HCT116 (cell line): ENCODE measurements around the gene TMEM131. TPM values are rescaled to one million over a fixed set of nuclear protein-coding genes. Genes with fewer than 3 reads are reported as not detected.

Source experiments
- ATAC-seq: fragments of 200-7000 bp; cut with Tn5 transposase; 2 replicates; pipeline ENCODE4 v1.9.1; 2020; ENCODE audit warnings: mild to moderate bottlenecking, moderate library complexity
- BruUV-seq: library from RNA; stranded (reverse); fragments of 400-500 nt; replicated peaks from 2 replicates; lab custom pipeline; 2021; lab: Mats Ljungman, UMichigan
- CTCF ChIA-PET: fragments of 300-600 bp; sonication (Branson Sonifier 250); formaldehyde crosslinking; loops from one replicate; lab custom pipeline; 2021; ENCODE audit warnings: antibody characterized with exemption; lab: Charles Lee
- POLR2A ChIA-PET: fragments of 300-600, 350-600 bp; sonication (Branson Sonifier 250); formaldehyde crosslinking; loops from one replicate; lab custom pipeline; 2021; ENCODE audit warnings: antibody characterized with exemption; lab: Charles Lee
- RAD21 ChIA-PET, 2 experiments: fragments of 300-600 bp; sonication (Branson Sonifier 250); formaldehyde crosslinking; loops; one replicate each; lab custom pipeline; 2023; ENCODE audit warnings: low total read pairs in 2 of 2; ENCODE audit not compliant: uncharacterized antibody in 2 of 2, unreplicated experiment in 2 of 2, low non-redundant PET in 1 of 2; lab: Charles Lee
- DNase-seq: peaks from one replicate; pipeline ENCODE4 v3.0.0-alpha.2; 2010; ENCODE audit warnings: low read depth, low spot score
- H2AFZ ChIP-seq: fragments of 200-600 bp; shearing (Covaris generic), sonication (generic); 2 replicates; pipeline ENCODE4 v1.6.1; 2017; ENCODE audit warnings: low read depth, mixed run types, mixed read lengths, antibody characterized with exemption, low read length; ENCODE audit not compliant: poor library complexity, severe bottlenecking
- H3K27ac ChIP-seq: 2 replicates; pipeline ENCODE4 v1.5.1; 2012; ENCODE audit warnings: low read depth, low read length
- H3K27me3 ChIP-seq: fragments of 200-600 bp; sonication (generic); 2 replicates; pipeline ENCODE4 v1.6.1; 2016; ENCODE audit warnings: mixed run types, low read length, mixed read lengths; ENCODE audit not compliant: insufficient read depth
- H3K36me3 ChIP-seq, 2 experiments: fragments of 200-500 bp in 1 of 2; fragments of 200-600 bp in 1 of 2; sonication (Bioruptor generic) in 1 of 2; sonication (generic) in 1 of 2; 2 replicates each; pipeline versions ENCODE4 v1.5.1 to v1.6.1; 2014 to 2016; ENCODE audit warnings: low read length in 2 of 2, inconsistent platforms in 1 of 2, mixed read lengths in 1 of 2, mixed run types in 1 of 2; ENCODE audit not compliant: insufficient read depth in 2 of 2, control insufficient read depth in 1 of 2
- H3K4me1 ChIP-seq, 2 experiments: fragments of 200-600 bp in 1 of 2; sonication (generic) in 1 of 2; 2 replicates each; pipeline versions ENCODE4 v1.5.1 to v1.6.1; 2012 to 2017; ENCODE audit warnings: low read length in 2 of 2, inconsistent platforms in 1 of 2, mild to moderate bottlenecking in 1 of 2, mixed read lengths in 1 of 2, mixed run types in 1 of 2, moderate library complexity in 1 of 2; ENCODE audit not compliant: insufficient read depth in 2 of 2, control insufficient read depth in 1 of 2
- H3K4me2 ChIP-seq: fragments of 200-600 bp; sonication (generic); 2 replicates; pipeline ENCODE4 v1.6.1; 2017; ENCODE audit warnings: mixed run types, low read length, mixed read lengths
- H3K4me3 ChIP-seq, 2 experiments: fragments of 200-600 bp in 1 of 2; sonication (generic) in 1 of 2; replicated peaks in 1 of 2; 2 replicates each; pipeline ENCODE4 v1.5.1; 2011 to 2016; ENCODE audit warnings: low read length in 2 of 2, control low read depth in 1 of 2, low read depth in 1 of 2, mild to moderate bottlenecking in 1 of 2, mixed read lengths in 1 of 2, mixed run types in 1 of 2
- H3K79me2 ChIP-seq: fragments of 200-600 bp; sonication (generic); 2 replicates; pipeline ENCODE4 v1.6.1; 2017; ENCODE audit warnings: mild to moderate bottlenecking, mixed run types, low read length, moderate library complexity, mixed read lengths; ENCODE audit not compliant: insufficient read depth
- H3K9ac ChIP-seq: fragments of 200-600 bp; sonication (generic); 2 replicates; pipeline ENCODE4 v1.6.1; 2016; ENCODE audit warnings: low read length, mixed read lengths
- H3K9me2 ChIP-seq: fragments of 200-600 bp; sonication (generic), shearing (Covaris generic); 2 replicates; pipeline ENCODE4 v1.6.1; 2017; ENCODE audit warnings: mixed run types, mild to moderate bottlenecking, moderate library complexity; ENCODE audit not compliant: insufficient read depth
- H3K9me3 ChIP-seq, 2 experiments: fragments of 200-500 bp in 1 of 2; fragments of 200-600 bp in 1 of 2; sonication (Bioruptor generic) in 1 of 2; sonication (generic) in 1 of 2; 2 replicates each; pipeline ENCODE4 v1.6.1; 2014 to 2017; ENCODE audit warnings: low read length in 2 of 2, mixed read lengths in 2 of 2, inconsistent platforms in 1 of 2, low read depth in 1 of 2, mild to moderate bottlenecking in 1 of 2, mixed run types in 1 of 2, moderate library complexity in 1 of 2; ENCODE audit not compliant: control insufficient read depth in 1 of 2, insufficient read depth in 1 of 2
- H4K20me1 ChIP-seq: fragments of 200-600 bp; sonication (generic), shearing (Covaris generic); 2 replicates; pipeline ENCODE4 v1.6.1; 2017; ENCODE audit warnings: mixed run types, mild to moderate bottlenecking, moderate library complexity; ENCODE audit not compliant: insufficient read depth
- CEBPB ChIP-seq: IDR thresholded peaks from 2 replicates; pipeline ENCODE4 v1.6.1; 2012; ENCODE audit warnings: low read depth
- EZH2 ChIP-seq: fragments of 200-600 bp; sonication (generic); IDR thresholded peaks from 2 replicates; pipeline ENCODE4 v1.6.1; 2017; ENCODE audit warnings: antibody characterized with exemption, mixed run types
- JUND ChIP-seq: IDR thresholded peaks from 2 replicates; pipeline ENCODE4 v1.6.1; 2012
- SRF ChIP-seq: IDR thresholded peaks from 2 replicates; pipeline ENCODE4 v1.6.1; 2012; ENCODE audit warnings: low read depth
- ZNF274 ChIP-seq: fragments of 200-500 bp; sonication (Bioruptor generic); IDR thresholded peaks from 2 replicates; pipeline ENCODE4 v1.6.1; 2014; ENCODE audit warnings: mild to moderate bottlenecking, low read depth, low read length, inconsistent platforms
- intact Hi-C: fragments of 100-400 bp; cut with micrococcal nuclease; formaldehyde crosslinking; loops from 2 replicates; pipeline ENCODE4 v1.10.0; 2022
- total RNA-seq: library from RNA; stranded (reverse); gene quantifications from one replicate; pipeline ENCODE4 v1.2.1, GENCODE V29; 2021; ENCODE audit not compliant: unreplicated experiment
- TF ChIP-seq, protein P1 (sequence below): IDR thresholded peaks from 2 replicates; pipeline ENCODE4 v1.6.1; 2012
- TF ChIP-seq, protein P2 (sequence below): IDR thresholded peaks from 2 replicates; pipeline ENCODE4 v1.6.1; 2012; ENCODE audit warnings: low read depth
- TF ChIP-seq, protein P3 (sequence below): IDR thresholded peaks from 2 replicates; pipeline ENCODE4 v1.6.1; 2011; ENCODE audit warnings: mild to moderate bottlenecking, low read length, moderate library complexity; ENCODE audit not compliant: insufficient replicate concordance; ENCODE audit errors: extremely low read depth

The TMEM131 gene
- total RNA-seq, 1 experiment from 2014 or later: 51.5 TPM

- no peak for TF ChIP-seq SRF
- TF ChIP-seq JUND: no peak
- no peak for TF ChIP-seq CEBPB
- TF ChIP-seq EZH2: no peak
- TF ChIP-seq, protein P1, sequence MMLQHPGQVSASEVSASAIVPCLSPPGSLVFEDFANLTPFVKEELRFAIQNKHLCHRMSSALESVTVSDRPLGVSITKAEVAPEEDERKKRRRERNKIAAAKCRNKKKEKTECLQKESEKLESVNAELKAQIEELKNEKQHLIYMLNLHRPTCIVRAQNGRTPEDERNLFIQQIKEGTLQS: no peak
- no peak for TF ChIP-seq ZNF274
- TF ChIP-seq, protein P2, sequence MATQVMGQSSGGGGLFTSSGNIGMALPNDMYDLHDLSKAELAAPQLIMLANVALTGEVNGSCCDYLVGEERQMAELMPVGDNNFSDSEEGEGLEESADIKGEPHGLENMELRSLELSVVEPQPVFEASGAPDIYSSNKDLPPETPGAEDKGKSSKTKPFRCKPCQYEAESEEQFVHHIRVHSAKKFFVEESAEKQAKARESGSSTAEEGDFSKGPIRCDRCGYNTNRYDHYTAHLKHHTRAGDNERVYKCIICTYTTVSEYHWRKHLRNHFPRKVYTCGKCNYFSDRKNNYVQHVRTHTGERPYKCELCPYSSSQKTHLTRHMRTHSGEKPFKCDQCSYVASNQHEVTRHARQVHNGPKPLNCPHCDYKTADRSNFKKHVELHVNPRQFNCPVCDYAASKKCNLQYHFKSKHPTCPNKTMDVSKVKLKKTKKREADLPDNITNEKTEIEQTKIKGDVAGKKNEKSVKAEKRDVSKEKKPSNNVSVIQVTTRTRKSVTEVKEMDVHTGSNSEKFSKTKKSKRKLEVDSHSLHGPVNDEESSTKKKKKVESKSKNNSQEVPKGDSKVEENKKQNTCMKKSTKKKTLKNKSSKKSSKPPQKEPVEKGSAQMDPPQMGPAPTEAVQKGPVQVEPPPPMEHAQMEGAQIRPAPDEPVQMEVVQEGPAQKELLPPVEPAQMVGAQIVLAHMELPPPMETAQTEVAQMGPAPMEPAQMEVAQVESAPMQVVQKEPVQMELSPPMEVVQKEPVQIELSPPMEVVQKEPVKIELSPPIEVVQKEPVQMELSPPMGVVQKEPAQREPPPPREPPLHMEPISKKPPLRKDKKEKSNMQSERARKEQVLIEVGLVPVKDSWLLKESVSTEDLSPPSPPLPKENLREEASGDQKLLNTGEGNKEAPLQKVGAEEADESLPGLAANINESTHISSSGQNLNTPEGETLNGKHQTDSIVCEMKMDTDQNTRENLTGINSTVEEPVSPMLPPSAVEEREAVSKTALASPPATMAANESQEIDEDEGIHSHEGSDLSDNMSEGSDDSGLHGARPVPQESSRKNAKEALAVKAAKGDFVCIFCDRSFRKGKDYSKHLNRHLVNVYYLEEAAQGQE: no peak
- TF ChIP-seq, protein P3, sequence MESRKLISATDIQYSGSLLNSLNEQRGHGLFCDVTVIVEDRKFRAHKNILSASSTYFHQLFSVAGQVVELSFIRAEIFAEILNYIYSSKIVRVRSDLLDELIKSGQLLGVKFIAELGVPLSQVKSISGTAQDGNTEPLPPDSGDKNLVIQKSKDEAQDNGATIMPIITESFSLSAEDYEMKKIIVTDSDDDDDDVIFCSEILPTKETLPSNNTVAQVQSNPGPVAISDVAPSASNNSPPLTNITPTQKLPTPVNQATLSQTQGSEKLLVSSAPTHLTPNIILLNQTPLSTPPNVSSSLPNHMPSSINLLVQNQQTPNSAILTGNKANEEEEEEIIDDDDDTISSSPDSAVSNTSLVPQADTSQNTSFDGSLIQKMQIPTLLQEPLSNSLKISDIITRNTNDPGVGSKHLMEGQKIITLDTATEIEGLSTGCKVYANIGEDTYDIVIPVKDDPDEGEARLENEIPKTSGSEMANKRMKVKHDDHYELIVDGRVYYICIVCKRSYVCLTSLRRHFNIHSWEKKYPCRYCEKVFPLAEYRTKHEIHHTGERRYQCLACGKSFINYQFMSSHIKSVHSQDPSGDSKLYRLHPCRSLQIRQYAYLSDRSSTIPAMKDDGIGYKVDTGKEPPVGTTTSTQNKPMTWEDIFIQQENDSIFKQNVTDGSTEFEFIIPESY: no peak
- Histone ChIP-seq H3K9me3 (no peaks in the 10 kb centered on the region), H3K4me3 (no peak overlapping the region), H3K36me3 (0 out of 4 replicates have a peak, but pooled peaks cover 0 to under 1% of the 10 kb centered on the region in 2 experiments), H3K27me3 (no peaks in the 10 kb centered on the region), H3K4me1 (peaks cover 0 to 10% of the 10 kb centered on the region in 2 experiments; a peak in 1 of 4 replicates), H3K27ac (no peak overlapping the region), H3K9ac (no peak overlapping the region), H3K79me2 (no peaks in the 10 kb centered on the region), H3K4me2 (no peak overlapping the region), H4K20me1 (no peaks in the 10 kb centered on the region), H3K9me2 (no peaks in the 10 kb centered on the region), H2AFZ (no peak overlapping the region)
- RAD21 ChIA-PET: no interaction called here
- intact Hi-C loops: no loop called here
- ATAC-seq: no peak
- DNase-seq: no peak
- CTCF ChIA-PET: interaction anchor here (0.9 kb wide), 1 partner anchor 11 kb away, joined by 3 read pairs; no protein-coding TSS in a partner anchor
- POLR2A ChIA-PET: no interaction called here
- no TSS peak for BruUV-seq
Measured at GRCh38 chr2:97751752-97752151, 244.0 kb downstream of the TMEM131 start.
